HG02588 (cell line): Measurements from ENCODE around the gene EIF1.

Experiments used
- ATAC-seq: cut with Tn5 transposase; IDR thresholded peaks from one replicate; pipeline ENCODE4 v1.9.1; 2021; ENCODE audit warnings: mild to moderate bottlenecking, moderate library complexity; ENCODE audit not compliant: unreplicated experiment

Gene EIF1

DNA sequence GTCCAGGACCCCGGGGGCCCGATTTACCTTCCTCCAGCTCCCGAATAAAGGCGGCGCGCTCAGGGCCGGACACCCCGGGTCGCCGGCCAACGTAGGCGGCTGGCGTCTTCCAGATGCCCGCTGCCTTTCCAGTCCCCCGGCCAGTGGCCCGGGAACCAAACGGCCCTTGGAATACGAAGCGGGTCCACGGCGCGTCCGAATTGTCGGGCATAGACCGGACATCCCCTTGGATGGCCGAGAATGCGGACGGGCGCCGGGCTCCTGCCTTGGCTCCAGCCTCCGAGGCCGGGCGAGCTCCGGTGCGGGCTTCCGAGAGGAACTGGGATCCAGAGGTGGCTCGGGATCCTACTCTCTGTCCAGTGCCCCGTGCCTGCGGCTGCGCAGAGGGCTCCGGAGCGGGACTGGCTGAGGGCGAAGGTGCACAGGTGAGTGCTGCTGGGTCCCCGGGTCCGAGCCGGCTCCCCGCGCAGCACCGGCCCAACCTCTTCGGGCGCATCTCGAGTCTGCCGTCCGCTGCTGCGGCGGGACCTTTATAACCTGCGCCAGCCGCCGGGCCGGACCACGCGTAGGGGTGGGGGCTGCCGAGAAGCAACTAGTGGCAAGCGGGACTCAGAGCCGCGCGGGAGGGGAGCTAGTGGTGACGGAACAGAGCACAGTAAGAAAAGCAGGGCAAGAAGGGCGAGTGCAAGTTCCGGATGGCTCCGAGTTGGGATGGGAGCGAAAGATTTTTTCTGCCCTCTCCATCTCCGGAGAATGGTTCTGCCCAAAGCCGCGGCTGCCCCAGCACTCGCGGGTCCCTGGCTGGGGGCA lies 45.7 kb downstream of the EIF1 start, which contains the start of gene HAP1:
Gene HAP1 (minus strand): TSS at position 505 of the 810 bp plus-strand sequence. CDS start 9 bp downstream, at position 496.
- no peak for ATAC-seq

DNA sequence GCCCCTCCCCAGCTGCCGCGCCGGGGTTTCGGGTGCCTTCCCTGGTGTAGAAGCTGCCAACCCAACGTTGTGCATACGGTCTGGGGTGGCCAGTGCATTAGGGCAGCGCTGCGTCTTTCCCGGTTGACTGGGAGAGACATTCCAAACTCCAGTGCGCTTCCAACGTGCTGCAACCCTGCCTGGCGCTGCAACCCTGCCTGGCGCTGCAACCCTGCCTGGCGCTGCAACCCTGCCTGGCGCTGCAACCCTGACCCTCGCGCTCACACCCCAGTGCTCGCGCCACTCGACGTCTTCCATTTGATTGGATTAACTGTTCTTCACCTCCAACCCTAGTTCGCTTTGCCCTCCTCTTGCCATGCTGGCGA lies 46.2 kb downstream of the EIF1 start:
- no peak for ATAC-seq

GRCh38 chr17:41735744-41736143 lies 47.1 kb downstream of the EIF1 start:
- ATAC-seq: no peak

DNA sequence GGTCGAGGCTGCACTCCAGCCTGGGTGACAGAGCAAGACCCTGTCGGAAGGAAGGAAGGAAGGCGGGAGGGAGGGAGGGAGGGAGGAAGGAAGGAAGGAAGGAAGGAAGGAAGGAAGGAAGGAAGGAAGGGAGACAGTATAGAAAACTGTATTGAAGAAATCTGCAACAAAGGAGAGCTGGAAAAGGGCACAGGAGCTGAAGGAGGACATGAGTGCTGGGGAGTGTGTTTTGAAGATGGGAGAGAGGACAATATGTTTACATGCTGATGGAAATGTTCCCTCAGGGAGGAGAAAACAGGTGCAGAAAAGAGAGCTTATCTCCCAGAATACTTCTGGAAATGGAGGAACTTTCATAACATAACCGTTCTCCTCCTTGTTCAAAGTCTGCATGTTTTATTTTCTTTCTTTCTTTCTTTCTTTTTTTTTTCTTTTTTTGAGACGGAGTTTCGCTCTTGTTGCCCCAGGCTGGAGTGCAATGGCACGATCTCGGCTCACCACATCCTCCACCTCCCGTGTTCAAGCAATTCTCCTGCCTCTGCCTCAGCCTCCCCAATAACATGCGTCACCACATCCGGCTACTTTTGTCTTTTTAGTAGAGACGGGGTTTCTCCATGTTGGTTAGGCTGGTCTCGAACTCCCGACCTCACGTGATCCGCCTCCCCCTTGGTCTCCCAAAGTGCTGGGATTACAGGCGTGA lies 48.4 kb downstream of the EIF1 start:
- ATAC-seq: no peak

DNA sequence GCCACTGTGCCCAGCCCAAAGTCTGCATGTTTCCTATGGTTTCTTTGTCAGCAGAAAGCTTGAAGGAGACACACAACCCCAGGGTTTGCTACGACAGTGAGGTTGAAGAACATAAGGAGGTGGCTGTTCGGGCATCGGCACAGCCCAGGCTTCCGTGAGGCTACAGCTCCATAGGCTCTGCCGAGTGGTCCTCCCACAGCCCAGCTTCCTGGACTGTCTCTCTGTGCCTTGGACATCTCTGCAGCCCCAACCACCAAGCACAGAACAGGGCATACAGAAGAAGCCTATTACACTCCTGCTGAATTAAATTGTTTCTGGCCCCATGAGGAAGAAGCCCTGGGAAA lies 49.0 kb downstream of the EIF1 start:
- no peak for ATAC-seq

DNA sequence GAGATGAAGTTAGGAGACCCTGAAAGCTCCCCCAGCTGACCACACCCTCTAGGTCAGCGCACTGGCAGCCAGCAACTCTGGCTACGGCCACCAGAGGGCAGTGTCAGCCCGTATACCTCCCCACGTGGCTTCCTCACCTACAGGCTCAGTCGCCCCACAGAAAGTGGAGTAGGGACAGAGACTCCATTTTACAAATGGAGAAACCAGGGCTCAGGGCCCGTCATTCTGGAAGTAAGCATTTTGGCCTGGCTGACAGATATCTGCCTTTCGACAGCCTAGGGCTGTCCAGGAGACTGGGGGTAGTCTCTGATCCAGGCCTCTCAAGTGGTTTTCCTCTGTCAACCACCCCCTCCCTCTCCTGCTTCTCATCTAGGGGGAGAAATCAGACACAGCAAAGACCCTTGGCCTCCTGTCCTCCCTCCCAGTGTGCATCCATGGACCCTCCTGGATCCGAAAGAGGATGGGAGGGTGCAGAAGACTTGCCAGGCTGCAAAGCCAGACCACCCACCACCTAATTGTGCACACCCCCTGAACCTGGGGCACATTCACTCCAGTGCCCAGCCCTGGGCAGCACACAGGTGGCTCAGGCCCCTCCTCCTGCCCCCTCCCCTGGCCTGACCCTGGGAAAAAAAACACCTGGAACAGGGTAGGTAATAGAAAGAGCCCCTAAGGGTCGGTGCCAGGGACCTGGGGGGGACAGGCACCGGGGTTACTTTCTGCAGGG lies 49.6 kb downstream of the EIF1 start:
- no peak for ATAC-seq

DNA sequence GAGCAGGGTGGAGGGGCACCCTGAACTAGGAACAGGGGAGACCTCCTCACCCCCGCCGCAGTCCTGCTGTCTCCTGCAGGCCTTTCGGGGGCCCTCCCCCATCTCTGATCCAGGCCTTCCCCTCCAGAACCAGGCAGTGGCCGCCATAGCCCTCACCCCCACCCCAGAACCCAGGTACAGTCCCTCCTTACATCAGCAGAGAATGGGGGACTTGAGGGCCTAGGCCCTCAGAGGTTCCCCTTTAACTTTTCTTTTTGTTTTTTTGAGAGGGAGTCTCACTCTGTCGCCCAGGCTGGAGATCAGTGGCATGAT lies 50.1 kb downstream of the EIF1 start:
- no peak for ATAC-seq

DNA sequence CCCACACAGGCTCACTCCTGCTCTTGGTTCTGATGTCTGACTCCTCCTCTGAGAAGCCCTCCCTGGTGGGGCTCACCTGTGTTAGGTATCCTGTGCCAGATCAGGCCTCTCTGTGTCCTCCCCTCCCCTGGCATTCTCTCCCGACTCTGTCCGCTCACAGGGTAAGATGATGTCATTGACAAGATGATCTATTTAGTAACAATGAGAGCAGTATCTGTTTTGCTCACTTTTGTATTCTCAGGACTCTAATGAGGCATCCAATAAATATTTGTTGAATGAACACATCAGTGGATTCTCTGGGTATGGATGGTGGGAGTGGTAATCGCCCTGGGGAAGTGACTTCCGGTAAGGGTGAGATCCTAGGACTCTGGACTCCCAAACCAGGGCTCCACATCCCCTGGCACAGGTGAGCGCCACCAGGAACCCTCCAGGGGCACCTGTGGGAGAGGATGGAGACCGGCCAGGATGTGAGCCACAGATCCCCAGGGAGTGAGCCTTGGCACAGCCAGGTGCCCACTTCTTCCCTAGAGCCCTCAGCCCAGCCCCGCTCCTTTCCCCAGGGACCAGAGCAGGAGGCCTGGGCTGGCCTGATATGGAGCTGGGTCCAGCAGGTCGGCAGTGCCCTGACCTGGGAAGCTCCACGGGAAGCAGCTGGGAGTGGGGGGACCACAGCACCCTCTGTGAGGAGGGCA lies 51.1 kb downstream of the EIF1 start:
- ATAC-seq: no peak

DNA sequence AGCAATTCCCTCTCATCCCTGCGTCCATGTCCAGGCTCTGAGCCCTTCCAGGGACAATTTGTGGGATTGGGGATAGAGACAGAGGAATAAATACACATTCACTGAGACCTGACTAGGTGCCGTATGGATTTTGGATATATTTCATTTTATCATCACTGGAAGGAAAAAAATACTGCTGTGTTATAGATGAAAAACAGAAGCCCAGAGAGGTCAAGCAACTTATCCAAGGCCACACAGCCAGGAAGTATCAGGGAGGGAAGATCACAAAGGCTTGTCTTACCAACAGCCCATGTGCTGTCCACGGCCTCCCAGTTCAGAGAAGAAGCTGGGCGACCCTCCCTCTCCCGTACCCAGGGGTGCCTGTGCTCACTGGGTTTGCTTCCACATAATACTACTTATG lies 51.8 kb downstream of the EIF1 start:
- no peak for ATAC-seq

- ATAC-seq: no peak
Measured at GRCh38 chr17:41741709-41742108, 53.0 kb downstream of the EIF1 start.
